Neural progenitor cell (in vitro differentiated cells): ENCODE measurements around the gene TTYH3. TPM values are rescaled to one million over a fixed set of nuclear protein-coding genes. Genes with fewer than 3 reads are reported as not detected.
A peak's percentile ranks its signal among the peaks of the same experiment; 100 is the strongest.

ENCODE experiments used
- DNase-seq: peaks from one replicate; pipeline ENCODE4 v3.0.0-alpha.2; 2016; ENCODE audit warnings: low spot score
- H2AFZ ChIP-seq: fragments of 200-600 bp; sonication (generic); replicated peaks from 2 replicates; pipeline ENCODE4 v1.6.1; 2016; ENCODE audit warnings: antibody characterized with exemption
- H3F3A ChIP-seq: fragments of 200-600 bp; sonication (generic); 2 replicates; pipeline ENCODE4 v1.6.1; 2016; ENCODE audit warnings: antibody characterized with exemption, low read depth
- H3K27ac ChIP-seq: fragments of 200-600 bp; sonication (generic); 2 replicates; pipeline ENCODE4 v1.5.1; 2016; ENCODE audit warnings: mild to moderate bottlenecking
- H3K27me3 ChIP-seq: fragments of 200-600 bp; sonication (generic); 2 replicates; pipeline ENCODE4 v1.6.1; 2016; ENCODE audit warnings: mild to moderate bottlenecking, moderate library complexity
- H3K36me3 ChIP-seq: fragments of 200-600 bp; sonication (generic); 2 replicates; pipeline ENCODE4 v1.5.1; 2016
- H3K4me1 ChIP-seq: fragments of 200-600 bp; sonication (generic); 2 replicates; pipeline ENCODE4 v1.6.1; 2016; ENCODE audit warnings: mixed run types
- H3K4me2 ChIP-seq: fragments of 200-600 bp; sonication (generic); 2 replicates; pipeline ENCODE4 v1.6.1; 2016
- H3K4me3 ChIP-seq: fragments of 200-600 bp; sonication (generic); 2 replicates; pipeline ENCODE4 v1.5.1; 2016
- H3K79me2 ChIP-seq: fragments of 200-600 bp; sonication (generic); 2 replicates; pipeline ENCODE4 v1.6.1; 2016; ENCODE audit warnings: low read depth
- H3K9ac ChIP-seq: fragments of 200-600 bp; sonication (generic); 2 replicates; pipeline ENCODE4 v1.6.1; 2016
- H3K9me3 ChIP-seq: fragments of 200-600 bp; sonication (generic); 2 replicates; pipeline ENCODE4 v1.5.1; 2016; ENCODE audit warnings: low read depth
- H4K20me1 ChIP-seq: fragments of 200-600 bp; sonication (generic); 2 replicates; pipeline ENCODE4 v1.6.1; 2016; ENCODE audit warnings: low read depth
- H3K27ac Mint-ChIP-seq: 3 replicates; pipeline ENCODE4 v1.8.0; 2021; ENCODE audit warnings: mixed read lengths
- H3K27me3 Mint-ChIP-seq: 2 replicates; pipeline ENCODE4 v1.8.0; 2022; ENCODE audit warnings: low read depth, mild to moderate bottlenecking, inconsistent platforms, moderate library complexity, mixed read lengths; ENCODE audit not compliant: insufficient read depth
- H3K36me3 Mint-ChIP-seq: 3 replicates; pipeline ENCODE4 v1.8.0; 2021; ENCODE audit warnings: mixed read lengths
- H3K4me1 Mint-ChIP-seq: 3 replicates; pipeline ENCODE4 v1.8.0; 2021; ENCODE audit warnings: mixed read lengths
- H3K4me3 Mint-ChIP-seq: 3 replicates; pipeline ENCODE4 v1.8.0; 2021; ENCODE audit warnings: mild to moderate bottlenecking, moderate library complexity, mixed read lengths
- H3K9me3 Mint-ChIP-seq: 3 replicates; pipeline ENCODE4 v1.8.0; 2020; ENCODE audit warnings: mixed read lengths
- EZH2 ChIP-seq: fragments of 200-600 bp; sonication (generic); IDR thresholded peaks from 2 replicates; pipeline ENCODE4 v1.6.1; 2017; ENCODE audit warnings: antibody characterized with exemption, mild to moderate bottlenecking, moderate library complexity
- EZH2phosphoT487 ChIP-seq: fragments of 200-600 bp; sonication (generic); IDR thresholded peaks from 2 replicates; pipeline ENCODE4 v1.6.1; 2017; ENCODE audit warnings: antibody characterized with exemption
- total RNA-seq: library from RNA; depleted of rRNA; stranded (reverse); fragments of >200 nt; gene quantifications from 2 replicates; pipeline ENCODE4 v1.2.3, GENCODE V29; 2015; ENCODE audit warnings: low replicate concordance
- TF ChIP-seq, protein P1 (sequence below): fragments of 200-600 bp; sonication (generic); IDR thresholded peaks from 2 replicates; pipeline ENCODE4 v1.5.1; 2017; ENCODE audit warnings: antibody characterized with exemption, mild to moderate bottlenecking

Gene TTYH3
- total RNA-seq, 1 donor from 2014 or later: 13.2 TPM

DNA sequence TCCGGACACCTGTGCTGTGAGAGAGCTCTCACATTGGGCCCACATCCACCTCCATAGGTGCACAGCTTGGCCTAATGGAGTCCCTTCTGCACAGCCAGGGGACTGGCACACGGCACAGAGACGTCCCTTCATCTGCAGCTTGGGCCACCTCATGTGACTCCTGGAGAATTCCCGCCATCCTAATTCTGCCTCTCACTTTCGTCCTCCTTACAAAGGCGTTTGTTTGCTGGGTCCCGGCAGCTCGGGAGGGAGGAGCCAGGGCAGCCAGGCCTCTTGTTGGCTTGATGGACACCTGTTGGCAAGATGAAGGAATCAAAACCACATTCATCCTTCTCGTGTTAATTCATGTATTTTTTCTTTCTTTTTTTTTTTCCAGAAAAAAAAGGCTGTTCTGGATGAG, 30.7 kb upstream of the TTYH3 start:
- Histone ChIP-seq H3K4me3 (no peak overlapping the region), H3K9me3 (no peaks in the 10 kb centered on the region), H3K79me2 (no peaks in the 10 kb centered on the region), H2AFZ (no peak overlapping the region), H3F3A (peaks cover 6% of the 10 kb centered on the region), H3K36me3 (no peaks in the 10 kb centered on the region), H3K27me3 (no peaks in the 10 kb centered on the region), H3K4me1 (peaks cover 8% of the 10 kb centered on the region), H3K9ac (no peak overlapping the region), H4K20me1 (no peaks in the 10 kb centered on the region), H3K4me2 (no peak overlapping the region), H3K27ac (no peak overlapping the region)
- H3K36me3 Mint-ChIP-seq: peaks cover 14% of the 10 kb centered on the region
- H3K4me1 Mint-ChIP-seq: no peaks in the 10 kb centered on the region
- no peak overlapping the region for H3K27ac Mint-ChIP-seq
- TF ChIP-seq EZH2phosphoT487: no peak
- TF ChIP-seq, protein P1, sequence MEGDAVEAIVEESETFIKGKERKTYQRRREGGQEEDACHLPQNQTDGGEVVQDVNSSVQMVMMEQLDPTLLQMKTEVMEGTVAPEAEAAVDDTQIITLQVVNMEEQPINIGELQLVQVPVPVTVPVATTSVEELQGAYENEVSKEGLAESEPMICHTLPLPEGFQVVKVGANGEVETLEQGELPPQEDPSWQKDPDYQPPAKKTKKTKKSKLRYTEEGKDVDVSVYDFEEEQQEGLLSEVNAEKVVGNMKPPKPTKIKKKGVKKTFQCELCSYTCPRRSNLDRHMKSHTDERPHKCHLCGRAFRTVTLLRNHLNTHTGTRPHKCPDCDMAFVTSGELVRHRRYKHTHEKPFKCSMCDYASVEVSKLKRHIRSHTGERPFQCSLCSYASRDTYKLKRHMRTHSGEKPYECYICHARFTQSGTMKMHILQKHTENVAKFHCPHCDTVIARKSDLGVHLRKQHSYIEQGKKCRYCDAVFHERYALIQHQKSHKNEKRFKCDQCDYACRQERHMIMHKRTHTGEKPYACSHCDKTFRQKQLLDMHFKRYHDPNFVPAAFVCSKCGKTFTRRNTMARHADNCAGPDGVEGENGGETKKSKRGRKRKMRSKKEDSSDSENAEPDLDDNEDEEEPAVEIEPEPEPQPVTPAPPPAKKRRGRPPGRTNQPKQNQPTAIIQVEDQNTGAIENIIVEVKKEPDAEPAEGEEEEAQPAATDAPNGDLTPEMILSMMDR: no peak
- TF ChIP-seq EZH2: no peak
- no peak overlapping the region for H3K4me3 Mint-ChIP-seq
- H3K27me3 Mint-ChIP-seq: peaks cover 1% of the 10 kb centered on the region
- peak; percentile 60 for DNase-seq
- no peaks in the 10 kb centered on the region for H3K9me3 Mint-ChIP-seq

- Mint-ChIP-seq H3K27me3 (peaks cover 3% of the 10 kb centered on the region), H3K27ac (no peak overlapping the region), H3K9me3 (no peaks in the 10 kb centered on the region), H3K4me1 (no peaks in the 10 kb centered on the region), H3K36me3 (peaks cover 14% of the 10 kb centered on the region), H3K4me3 (no peak overlapping the region)
- no peak overlapping the region for H2AFZ ChIP-seq
- H3K9me3 ChIP-seq: no peaks in the 10 kb centered on the region
- no peak overlapping the region for H3K9ac ChIP-seq
- no peaks in the 10 kb centered on the region for H4K20me1 ChIP-seq
- no peaks in the 10 kb centered on the region for H3K36me3 ChIP-seq
- no peak overlapping the region for H3K4me2 ChIP-seq
- H3F3A ChIP-seq: peaks cover 8% of the 10 kb centered on the region
- H3K4me3 ChIP-seq: no peak overlapping the region
- no peaks in the 10 kb centered on the region for H3K79me2 ChIP-seq
- no peaks in the 10 kb centered on the region for H3K27me3 ChIP-seq
- DNase-seq: no peak
- TF ChIP-seq, protein P1: no peak
- no peak for TF ChIP-seq EZH2
- TF ChIP-seq EZH2phosphoT487: no peak
- H3K27ac ChIP-seq: no peak overlapping the region
- H3K4me1 ChIP-seq: peaks cover 14% of the 10 kb centered on the region
These were observed 29.9 kb upstream of the TTYH3 start for GRCh38 chr7:2601907-2602306.

GRCh38 chr7:2602406-2603043, 29.3 kb upstream of the TTYH3 start:
- H3K4me2 ChIP-seq: no peak overlapping the region
- no peaks in the 10 kb centered on the region for H3K36me3 ChIP-seq
- Mint-ChIP-seq H3K27me3 (peaks cover 3% of the 10 kb centered on the region), H3K9me3 (no peaks in the 10 kb centered on the region), H3K36me3 (peaks cover 14% of the 10 kb centered on the region), H3K4me3 (no peak overlapping the region), H3K4me1 (peaks cover 6% of the 10 kb centered on the region), H3K27ac (no peak overlapping the region)
- TF ChIP-seq EZH2phosphoT487 (no peak), EZH2 (no peak)
- TF ChIP-seq, protein P1: no peak
- H3K9ac ChIP-seq: no peak overlapping the region
- H3F3A ChIP-seq: peaks cover 15% of the 10 kb centered on the region
- no peak overlapping the region for H2AFZ ChIP-seq
- no peaks in the 10 kb centered on the region for H4K20me1 ChIP-seq
- no peak for DNase-seq
- peaks cover 20% of the 10 kb centered on the region for H3K4me1 ChIP-seq
- H3K27ac ChIP-seq: no peak overlapping the region
- H3K79me2 ChIP-seq: no peaks in the 10 kb centered on the region
- H3K4me3 ChIP-seq: no peak overlapping the region
- H3K27me3 ChIP-seq: no peaks in the 10 kb centered on the region
- H3K9me3 ChIP-seq: no peaks in the 10 kb centered on the region
